Raji (cell line): ENCODE data around the gene PDGFA.

ENCODE experiments used
- POLR2A ChIP-seq: IDR thresholded peaks from 2 replicates; pipeline ENCODE4 v1.6.1; 2011; ENCODE audit warnings: low read depth, low read length, control low read depth; ENCODE audit not compliant: insufficient read depth

PDGFA gene

DNA sequence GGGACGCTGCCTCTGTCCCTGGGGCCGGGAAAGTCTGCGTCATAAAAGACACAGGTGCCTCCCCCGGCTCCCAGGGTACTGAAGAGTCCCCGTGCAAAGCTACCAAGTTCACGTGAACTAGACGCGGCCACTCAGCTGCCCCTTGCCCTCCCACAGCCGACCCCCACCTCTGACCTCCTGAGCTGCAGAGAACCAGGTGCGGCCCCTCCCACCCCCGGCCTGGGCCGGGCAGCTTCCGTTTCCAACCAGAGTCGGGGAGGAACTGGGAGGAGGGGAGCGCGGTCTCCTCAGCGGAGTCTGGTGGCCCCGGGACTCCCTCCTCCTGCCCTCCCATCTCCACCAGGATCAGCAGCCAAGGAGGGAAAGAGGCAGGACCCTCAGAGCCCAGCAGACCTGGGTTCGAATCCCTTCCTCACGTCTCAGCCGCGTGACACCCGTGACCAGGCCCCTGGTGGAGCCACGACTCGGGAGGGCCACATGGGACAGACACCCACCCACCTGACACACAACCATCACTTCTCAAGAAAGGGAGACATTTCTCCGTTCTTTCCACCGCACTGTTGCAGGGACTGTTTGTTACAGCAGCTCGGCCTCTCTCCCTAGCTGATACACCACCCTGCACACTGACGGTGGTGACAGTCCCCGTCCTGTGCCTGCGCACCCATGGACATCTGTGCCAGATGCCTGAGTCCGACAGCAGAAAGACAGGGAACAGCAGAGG lies 37.4 kb upstream of the PDGFA start:
- no peak for TF ChIP-seq POLR2A

DNA sequence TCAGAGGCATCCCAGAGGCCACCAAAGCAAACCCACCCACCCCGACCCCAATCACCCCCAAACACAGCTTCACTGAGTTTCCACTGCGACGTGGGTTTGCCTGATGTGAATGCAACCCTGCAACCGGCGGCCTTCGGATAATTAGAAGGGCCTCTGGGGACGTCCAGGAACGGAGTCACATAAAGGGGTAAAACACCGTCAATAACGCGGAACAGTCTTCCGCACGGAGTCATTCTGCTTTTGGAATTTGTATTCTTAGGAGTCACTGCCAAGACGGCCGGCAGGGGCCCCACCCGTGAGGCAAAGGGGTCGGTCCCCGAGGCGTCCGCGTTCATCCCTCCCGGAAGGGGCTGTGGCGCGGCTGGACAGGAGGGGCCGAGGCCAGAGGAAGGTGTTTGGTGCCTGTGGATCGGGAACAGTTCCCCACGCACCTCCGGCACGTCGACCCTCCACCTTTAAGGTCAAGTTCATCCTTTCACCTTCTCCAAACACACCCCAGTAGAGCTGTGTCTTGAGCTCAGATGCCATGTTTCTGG lies 36.7 kb upstream of the PDGFA start:
- TF ChIP-seq POLR2A, result no peak

DNA sequence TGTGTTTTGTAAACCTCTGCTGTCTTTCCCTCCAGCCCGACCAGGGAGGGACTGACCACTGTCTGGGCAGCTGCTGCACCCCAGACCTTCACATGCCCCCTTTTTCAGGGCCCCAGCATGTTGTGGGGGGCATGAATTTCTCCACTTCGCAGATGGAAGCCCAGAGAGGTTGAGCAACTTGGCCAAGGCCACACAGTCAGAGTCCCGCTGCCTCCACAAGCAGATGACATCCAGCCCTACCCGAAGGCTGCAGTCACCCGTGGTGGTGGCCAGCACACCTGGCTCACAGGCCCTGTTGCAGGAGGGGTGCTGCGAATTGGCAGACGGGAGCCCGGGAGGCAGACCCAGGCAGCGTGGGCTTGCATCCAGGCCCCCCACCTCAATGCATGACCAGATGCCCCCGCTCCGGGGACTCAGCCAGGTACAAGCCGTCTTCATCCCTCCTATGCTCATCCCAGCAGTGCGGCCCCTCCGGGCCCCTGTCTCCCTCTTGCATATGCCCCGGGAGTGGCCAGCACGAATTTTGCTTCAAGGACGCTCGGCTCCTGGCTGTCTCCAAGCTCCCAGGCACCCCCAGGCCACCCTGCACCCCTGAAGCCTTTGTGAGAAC lies 36.0 kb upstream of the PDGFA start:
- TF ChIP-seq POLR2A, result no peak

DNA sequence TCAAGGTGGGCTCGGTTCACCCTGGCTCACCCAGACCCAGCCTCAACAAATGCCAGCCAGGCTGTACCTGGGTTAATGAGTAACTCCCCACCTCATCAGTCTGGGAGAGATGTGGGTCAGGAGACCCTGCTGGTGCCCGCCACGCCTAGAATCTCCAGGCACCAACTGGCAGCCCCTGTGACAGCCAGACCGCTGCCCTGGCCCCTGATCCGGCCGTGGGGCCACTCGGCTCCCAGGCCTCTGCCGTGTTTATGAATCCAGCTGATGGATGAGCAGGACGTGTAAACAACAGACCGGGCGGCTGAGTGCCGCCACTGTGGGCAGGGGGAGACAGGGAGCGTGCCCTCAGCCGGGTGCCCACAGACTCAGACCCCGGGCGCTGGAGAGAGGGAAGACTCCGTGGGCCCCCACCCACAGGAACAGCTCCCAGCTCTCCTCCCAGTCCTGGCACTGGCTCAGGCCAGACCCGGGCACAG lies 34.0 kb upstream of the PDGFA start:
- no peak for TF ChIP-seq POLR2A

DNA sequence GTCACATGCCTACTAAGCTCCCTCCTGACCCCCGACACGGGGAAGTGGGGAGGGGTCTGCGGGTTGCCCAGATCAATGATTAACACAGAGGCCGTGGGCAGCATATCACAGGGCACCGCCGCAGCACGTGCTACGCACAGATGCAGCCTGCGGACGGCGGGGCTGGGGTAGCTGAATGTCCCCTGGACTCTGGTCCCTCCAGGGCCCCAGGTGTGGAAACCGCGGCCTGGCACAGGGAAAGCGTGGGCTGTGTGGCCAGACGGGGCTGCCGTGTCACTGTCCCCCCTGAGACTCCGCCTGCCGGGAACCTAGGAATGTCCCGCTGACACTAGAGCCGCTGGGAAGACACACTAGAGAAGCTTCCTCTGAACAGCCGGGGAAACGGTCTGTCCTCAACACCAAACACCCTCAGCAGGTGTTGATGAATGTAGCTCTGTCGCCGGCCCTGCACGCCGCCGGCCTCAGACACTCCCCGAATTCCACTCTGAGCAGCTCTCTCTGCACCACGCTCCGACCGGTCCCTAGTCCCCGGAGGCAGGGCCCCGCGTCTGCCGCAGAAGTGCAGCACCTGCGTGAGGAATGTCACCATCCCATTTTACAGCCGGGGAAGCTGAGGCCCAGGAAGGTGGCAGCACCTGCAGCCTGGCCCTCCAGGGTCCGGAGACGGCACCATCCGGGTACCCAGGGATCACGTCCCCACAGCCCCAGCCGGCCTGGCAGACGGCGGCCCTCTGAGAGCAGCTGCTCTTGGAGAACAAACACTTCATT lies 33.4 kb upstream of the PDGFA start:
- no peak for TF ChIP-seq POLR2A

DNA sequence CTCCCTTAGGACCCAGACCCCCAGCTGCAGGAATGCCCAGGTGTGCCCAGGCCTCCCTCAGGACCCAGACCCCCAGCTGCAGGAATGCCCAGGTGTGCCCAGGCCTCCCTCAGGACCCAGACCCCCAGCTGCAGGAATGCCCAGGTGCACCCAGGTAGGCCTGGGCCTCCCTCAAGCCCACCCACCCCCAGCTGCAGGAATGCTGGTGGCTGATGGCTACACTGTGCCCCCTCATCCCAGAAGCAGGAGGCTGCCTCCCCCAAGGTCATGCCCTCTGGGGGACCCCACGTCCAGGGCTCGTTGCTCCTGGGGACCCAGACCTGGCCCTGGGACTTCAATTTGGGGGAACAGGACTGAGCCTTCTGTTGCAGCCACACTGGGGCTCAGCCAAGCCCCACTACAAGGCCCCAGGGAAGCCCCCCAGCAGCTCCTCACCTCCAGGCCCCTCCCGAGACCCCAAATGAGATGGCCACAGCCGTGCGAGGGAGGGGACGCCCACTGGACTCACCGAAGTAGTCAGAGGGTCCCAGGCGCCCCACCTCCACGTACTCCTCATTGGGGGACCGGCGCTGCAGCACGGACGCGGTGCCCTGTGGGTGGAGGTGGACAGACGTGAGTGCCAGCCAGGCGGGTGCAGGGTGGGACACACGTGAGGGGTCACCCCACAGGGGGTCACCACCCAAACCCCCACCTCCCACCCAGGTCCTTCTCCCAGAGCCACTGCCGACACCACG lies 31.4 kb upstream of the PDGFA start:
- TF ChIP-seq POLR2A, result no peak

DNA sequence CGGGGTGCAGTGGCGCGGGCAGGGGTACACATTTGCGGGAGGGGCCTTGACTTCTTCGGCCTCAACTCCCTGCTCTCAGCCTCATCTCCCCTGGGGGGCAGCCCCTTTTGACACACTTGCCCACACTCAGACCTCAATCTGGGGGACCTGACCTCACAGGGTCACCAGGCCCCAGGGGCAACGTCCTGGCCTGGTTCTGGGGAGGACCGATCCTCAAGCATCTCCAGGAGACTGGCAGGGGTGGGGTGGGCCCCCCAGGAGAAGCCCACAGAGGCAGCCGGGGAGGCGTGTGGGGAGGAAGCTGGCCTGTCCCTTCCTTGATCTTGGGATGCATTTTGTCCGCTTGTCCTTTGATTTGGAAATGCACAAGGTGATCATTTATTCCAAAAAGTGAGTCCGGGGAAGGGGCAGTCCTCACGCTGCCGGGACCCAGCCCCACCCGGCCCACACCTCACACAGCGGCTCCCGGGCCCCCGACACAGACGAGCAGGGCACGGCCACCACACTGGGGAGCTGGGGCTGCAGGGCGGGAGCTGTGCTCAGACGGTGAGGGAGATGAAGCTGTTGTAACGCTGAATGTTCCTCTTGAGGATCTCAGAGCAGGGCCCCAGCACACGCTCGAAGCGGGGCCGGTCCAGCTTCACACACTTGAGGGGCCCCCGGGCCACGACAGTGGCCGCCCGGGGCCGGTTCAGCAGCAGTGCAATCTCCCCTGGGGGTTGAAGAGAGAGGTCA lies 30.4 kb upstream of the PDGFA start:
- TF ChIP-seq POLR2A, result no peak

DNA sequence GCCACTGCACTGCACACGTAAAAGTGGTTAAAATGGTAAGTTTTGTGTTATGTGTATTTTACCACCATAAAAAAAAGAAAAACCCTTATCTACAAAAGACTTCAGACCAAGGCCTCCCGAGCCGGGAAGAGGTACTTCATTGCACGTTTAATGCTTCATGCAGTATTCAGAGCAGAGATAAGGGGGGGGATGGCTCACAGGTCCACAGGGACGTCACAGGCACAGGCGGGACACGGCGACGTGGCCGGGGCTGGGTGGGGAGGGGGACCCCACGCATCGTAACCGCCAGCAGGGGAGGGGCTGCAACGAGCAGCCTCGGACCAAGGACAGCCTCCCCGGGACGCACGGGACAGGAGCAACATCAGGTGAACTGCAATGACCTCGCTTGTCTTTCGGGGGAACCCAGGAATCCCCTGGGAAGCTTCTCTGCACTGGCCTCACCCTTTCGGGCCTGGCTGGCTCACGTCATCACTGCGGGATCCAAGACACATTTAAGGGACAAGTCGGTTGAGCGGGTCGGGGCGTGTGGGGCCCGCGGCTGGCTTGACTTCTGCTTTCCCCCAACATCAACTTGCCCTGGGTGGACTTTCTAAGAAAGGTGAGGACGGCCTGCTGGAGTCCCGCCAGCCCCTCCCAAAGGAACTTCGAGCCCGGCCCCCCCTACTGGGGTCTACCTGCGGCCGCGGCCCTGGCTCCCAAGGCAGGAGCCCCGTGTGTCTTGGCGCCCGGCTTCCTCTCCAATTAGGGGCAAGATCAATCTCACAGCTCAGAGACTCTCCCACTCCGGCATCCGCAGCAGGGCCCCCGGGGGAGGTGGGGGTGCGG lies 29.6 kb upstream of the PDGFA start:
- TF ChIP-seq POLR2A, result no peak

DNA sequence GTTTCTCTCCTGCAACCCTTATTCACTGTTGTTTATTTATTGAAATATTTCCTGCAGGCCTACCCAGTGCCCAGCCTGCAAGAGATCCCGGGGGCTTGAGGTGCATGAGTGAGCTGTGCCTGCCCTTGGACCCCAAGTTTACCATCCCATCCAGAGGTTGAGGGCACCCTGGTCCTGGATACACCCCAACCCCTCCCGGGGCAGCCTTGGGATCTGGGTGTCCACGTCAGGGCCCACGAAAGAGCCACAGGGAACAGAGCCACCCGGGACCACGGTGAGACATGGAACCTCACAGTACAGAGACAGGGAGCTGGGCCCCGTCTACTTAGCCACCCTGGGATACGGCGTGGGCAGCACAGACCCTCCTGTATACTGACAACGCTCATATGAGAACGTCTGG lies 28.8 kb upstream of the PDGFA start:
- TF ChIP-seq POLR2A, result no peak

DNA sequence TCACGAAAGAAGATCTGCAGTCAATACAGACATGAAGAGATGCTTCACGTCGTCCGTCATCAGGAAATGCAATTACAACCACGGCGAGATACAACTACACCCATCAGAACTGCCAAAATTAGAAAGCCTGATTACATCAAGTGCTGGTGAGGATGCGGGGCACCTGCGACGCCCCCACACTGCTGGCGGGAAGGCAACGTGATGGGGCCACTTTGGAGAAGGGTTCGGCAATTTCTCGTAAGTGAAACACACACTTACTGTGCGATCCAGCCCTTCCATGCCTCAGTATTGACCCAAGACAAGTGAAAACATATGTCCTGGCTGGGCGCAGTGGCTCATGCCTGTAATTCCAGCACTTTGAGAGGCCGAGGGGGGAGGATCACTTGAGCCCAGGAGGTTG lies 25.8 kb upstream of the PDGFA start:
- TF ChIP-seq POLR2A, result no peak

DNA sequence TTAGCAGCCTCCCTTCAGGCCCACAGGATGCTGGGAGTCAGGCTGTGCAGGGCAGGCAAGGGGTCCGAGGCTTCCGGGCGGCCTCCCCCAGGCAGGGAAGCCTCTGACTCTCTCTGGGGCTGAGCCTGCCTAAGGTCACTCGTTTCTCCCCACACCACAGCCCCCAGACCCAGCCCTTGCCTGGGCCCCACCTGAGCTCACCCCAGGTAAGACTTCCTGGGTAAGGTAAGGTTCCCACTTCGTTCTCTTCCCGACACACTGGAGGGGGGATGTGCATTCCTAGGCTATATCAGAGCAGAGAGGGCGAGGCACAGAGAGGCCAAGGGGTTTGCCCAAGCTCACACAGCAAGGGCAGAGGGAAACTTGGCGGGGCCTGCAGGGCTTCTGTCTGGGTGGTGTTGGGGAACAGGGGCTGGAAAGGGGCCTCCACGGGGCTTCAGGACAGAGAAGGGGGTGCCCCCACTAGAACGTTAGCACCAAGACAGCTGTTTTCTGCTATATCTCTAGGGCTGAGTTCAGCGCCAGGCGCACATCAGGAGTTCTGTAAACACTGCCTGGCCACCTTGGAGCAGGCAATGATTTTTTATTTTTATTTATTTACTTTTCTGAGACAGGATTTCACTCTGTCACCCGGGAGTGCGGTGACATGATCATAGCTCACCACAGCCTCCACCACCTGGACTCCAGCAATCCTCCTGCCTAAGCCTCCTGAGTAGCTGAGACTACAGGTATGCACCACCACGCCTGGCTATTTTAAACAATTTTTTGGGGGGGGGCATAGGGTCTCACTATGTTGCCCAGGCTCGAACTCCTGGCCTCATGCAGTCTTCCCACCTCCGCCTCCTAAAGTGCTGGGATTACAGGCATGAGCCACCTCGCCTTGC lies 24.9 kb upstream of the PDGFA start:
- TF ChIP-seq POLR2A, result no peak

DNA sequence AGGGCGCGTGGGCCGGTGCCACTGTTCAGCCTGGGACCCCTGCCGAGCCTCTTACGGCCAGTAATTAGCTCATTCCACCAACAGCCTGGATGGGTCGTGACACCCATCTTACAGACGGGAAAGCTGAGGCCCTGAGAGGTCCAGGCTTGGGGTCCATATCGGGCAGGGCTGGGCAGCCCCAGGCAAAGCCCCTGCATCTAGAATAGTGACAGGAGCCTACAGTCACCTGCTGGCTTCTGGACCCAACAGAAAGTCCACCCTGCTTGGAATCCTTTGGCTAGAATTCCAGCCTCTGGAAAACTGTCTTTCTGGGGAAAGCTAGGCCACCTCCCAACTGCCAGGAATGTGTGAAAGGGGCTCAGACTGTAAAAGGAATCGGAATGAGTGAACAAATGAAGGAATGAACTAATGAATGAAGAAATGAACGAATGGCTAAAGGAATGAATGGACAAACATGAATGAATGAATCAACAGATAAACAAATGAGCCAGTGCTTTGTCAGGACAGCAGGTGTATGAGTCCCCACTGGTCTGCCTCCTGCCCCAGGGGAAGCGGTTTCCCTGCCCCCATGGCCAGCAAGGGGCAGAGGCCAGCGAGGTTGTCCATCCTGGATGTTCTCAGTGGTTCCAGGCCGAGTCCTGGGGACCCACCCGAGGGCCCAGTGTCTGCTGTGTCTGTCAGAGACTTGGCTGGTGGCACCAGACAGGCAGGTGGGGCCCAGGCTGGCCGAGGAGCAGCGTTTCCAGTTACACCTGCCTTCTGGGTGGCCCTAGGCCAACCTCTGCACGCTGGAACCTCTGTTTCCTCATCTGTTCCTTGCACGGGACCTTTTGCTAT lies 24.1 kb upstream of the PDGFA start:
- no peak for TF ChIP-seq POLR2A
